Testis (tissue), 2 donors: Measurements from ENCODE around the gene SORCS3.

Source experiments
- POLR2A ChIP-seq: fragments of 450-650 bp; IDR thresholded peaks from one replicate; pipeline ENCODE4 v1.6.1; 2017; ENCODE audit warnings: antibody characterized with exemption, mild to moderate bottlenecking, moderate library complexity
- TF ChIP-seq, protein P1 (sequence below), 3 experiments: fragments of 450-650 bp in 2 of 3; fragments of 200-600 bp in 1 of 3; sonication (generic) in 1 of 3; IDR thresholded peaks; one replicate each; pipeline ENCODE4 v1.5.1; 2016 to 2019; ENCODE audit warnings: antibody characterized with exemption in 3 of 3, mild to moderate bottlenecking in 2 of 3, moderate library complexity in 1 of 3

DNA sequence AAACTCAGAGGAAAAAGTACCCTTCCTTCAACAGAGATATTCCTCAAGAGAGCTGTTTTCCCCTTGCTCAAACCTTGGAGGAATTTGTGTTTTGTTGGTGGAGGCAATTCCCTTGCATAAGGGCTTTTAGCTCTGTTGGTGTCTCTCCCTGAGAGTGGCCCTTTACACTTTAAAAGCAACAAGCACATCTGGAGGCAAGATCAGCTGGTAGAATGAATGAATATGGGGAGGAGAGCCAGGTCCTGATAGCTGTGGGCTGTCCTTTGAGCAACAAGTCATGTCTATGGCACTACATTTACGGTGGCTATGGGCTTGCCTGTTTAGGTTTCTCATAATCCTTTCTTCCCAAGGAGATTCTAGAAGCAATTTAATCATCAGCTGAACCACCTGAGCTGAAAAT is 384.0 kb downstream of the SORCS3 start:
- TF ChIP-seq, protein P1, sequence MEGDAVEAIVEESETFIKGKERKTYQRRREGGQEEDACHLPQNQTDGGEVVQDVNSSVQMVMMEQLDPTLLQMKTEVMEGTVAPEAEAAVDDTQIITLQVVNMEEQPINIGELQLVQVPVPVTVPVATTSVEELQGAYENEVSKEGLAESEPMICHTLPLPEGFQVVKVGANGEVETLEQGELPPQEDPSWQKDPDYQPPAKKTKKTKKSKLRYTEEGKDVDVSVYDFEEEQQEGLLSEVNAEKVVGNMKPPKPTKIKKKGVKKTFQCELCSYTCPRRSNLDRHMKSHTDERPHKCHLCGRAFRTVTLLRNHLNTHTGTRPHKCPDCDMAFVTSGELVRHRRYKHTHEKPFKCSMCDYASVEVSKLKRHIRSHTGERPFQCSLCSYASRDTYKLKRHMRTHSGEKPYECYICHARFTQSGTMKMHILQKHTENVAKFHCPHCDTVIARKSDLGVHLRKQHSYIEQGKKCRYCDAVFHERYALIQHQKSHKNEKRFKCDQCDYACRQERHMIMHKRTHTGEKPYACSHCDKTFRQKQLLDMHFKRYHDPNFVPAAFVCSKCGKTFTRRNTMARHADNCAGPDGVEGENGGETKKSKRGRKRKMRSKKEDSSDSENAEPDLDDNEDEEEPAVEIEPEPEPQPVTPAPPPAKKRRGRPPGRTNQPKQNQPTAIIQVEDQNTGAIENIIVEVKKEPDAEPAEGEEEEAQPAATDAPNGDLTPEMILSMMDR (IDR thresholded peaks at IDR 0.05): no peak
- TF ChIP-seq POLR2A: no peak
